MCF 10A (cell line): ENCODE measurements around the gene USF1. TPM values are rescaled to one million over a fixed set of nuclear protein-coding genes. Genes with fewer than 3 reads are reported as not detected.

ENCODE experiments used
- Bru-seq: library from RNA; stranded (reverse); fragments of 400-500 nt; gene quantifications from one replicate; lab custom pipeline; 2021; lab: Mats Ljungman, UMichigan
- BruChase-seq, 2 experiments: library from RNA; stranded (reverse); fragments of 400-500 nt; gene quantifications; one replicate each; lab custom pipeline; 2021; lab: Mats Ljungman, UMichigan
- BruUV-seq: library from RNA; stranded (reverse); fragments of 400-500 nt; replicated peaks from 2 replicates; lab custom pipeline; 2021; lab: Mats Ljungman, UMichigan
- CTCF ChIA-PET: fragments of 300-600 bp; sonication (Branson Sonifier 250); formaldehyde crosslinking; extraction: SDS; loops from one replicate; lab custom pipeline; 2021; ENCODE audit warnings: antibody characterized with exemption, inconsistent platforms; lab: Yijun Ruan, JAX
- POLR2A ChIA-PET: fragments of 300-600, 350-650 bp; sonication (Branson Sonifier 250); formaldehyde crosslinking; extraction: SDS; loops from one replicate; lab custom pipeline; 2020; ENCODE audit warnings: antibody characterized with exemption, inconsistent platforms; lab: Yijun Ruan, JAX
- DNase-seq: peaks from one replicate; pipeline ENCODE4 v3.0.0-alpha.2; 2018; ENCODE audit not compliant: unreplicated experiment
- H3K27ac Mint-ChIP-seq: one replicate; pipeline ENCODE4 v1.8.0; 2022; ENCODE audit warnings: mild to moderate bottlenecking, low read depth, mixed read lengths; ENCODE audit not compliant: unreplicated experiment
- H3K27me3 Mint-ChIP-seq: one replicate; pipeline ENCODE4 v1.8.0; 2022; ENCODE audit warnings: mixed read lengths; ENCODE audit not compliant: insufficient read depth, unreplicated experiment
- H3K36me3 Mint-ChIP-seq: one replicate; pipeline ENCODE4 v1.8.0; 2022; ENCODE audit warnings: mild to moderate bottlenecking, moderate library complexity, mixed read lengths; ENCODE audit not compliant: insufficient read depth, unreplicated experiment
- H3K4me1 Mint-ChIP-seq: one replicate; pipeline ENCODE4 v1.8.0; 2022; ENCODE audit warnings: mixed read lengths; ENCODE audit not compliant: insufficient read depth, unreplicated experiment
- H3K4me3 Mint-ChIP-seq: one replicate; pipeline ENCODE4 v1.8.0; 2022; ENCODE audit warnings: mild to moderate bottlenecking, moderate library complexity, mixed read lengths; ENCODE audit not compliant: unreplicated experiment
- H3K9me3 Mint-ChIP-seq: one replicate; pipeline ENCODE4 v1.8.0; 2022; ENCODE audit warnings: mixed read lengths; ENCODE audit not compliant: unreplicated experiment
- intact Hi-C: fragments of 100-400 bp; cut with micrococcal nuclease; formaldehyde crosslinking; loops from 2 replicates; pipeline ENCODE4 v1.14.1; 2022
- long read RNA-seq: library from polyadenylated mRNA; stranded (forward); transcript quantifications from one replicate; pipeline ENCODE4 v2.0.0, GENCODE V29; 2022
- total RNA-seq: library from RNA; stranded (reverse); gene quantifications from 2 replicates; pipeline ENCODE4 v1.2.3, GENCODE V29; 2022
- TF ChIP-seq, protein P1 (sequence below): fragments of 200-600 bp; IDR thresholded peaks from one replicate; pipeline ENCODE4 v1.8.0; 2022; ENCODE audit warnings: antibody characterized with exemption, mild to moderate bottlenecking; ENCODE audit not compliant: unreplicated experiment

Gene USF1
- 48.8 and 52.8 TPM in 2 replicates for total RNA-seq
- percentile 71 among the genes with signal in this experiment for Bru-seq, nascent RNA
- percentile 89 among the genes with signal in this experiment for BruChase-seq, experiment 1, labeled RNA remaining after a 6-hour chase
- percentile 86 among the genes with signal in this experiment for BruChase-seq, experiment 2, labeled RNA remaining after a 2-hour chase
- long read RNA-seq, transcript USF1-203 (11 exons, 1,807 nt) = major isoform, 6 of 11 reads
- long read RNA-seq, partial matches to known transcripts = 1 of 11 reads
- long read RNA-seq, other reads (novel, unspliced or antisense) = 2 of 11 reads

GRCh38 chr1:161045736-161046604 lies at the start of gene USF1:
Gene USF1, minus strand, starts transcription at chr1:161045977. Its CDS starts 2,702 bp downstream, at chr1:161043275.
- POLR2A ChIA-PET = interaction anchor here (0.6 to 7.3 kb wide), 42 partner anchors 9 to 704 kb away, joined by 3 to 371 read pairs (median 7); partner anchors contain the start of genes DEDD, F11R, KLHDC9 and NDUFS2
- DNase-seq = peak; percentile 99
- H3K36me3 Mint-ChIP-seq = peaks cover 10% of the 10 kb centered on the region
- H3K4me3 Mint-ChIP-seq = peak within 1 kb of the TSS; percentile 93
- TF ChIP-seq, protein P1, sequence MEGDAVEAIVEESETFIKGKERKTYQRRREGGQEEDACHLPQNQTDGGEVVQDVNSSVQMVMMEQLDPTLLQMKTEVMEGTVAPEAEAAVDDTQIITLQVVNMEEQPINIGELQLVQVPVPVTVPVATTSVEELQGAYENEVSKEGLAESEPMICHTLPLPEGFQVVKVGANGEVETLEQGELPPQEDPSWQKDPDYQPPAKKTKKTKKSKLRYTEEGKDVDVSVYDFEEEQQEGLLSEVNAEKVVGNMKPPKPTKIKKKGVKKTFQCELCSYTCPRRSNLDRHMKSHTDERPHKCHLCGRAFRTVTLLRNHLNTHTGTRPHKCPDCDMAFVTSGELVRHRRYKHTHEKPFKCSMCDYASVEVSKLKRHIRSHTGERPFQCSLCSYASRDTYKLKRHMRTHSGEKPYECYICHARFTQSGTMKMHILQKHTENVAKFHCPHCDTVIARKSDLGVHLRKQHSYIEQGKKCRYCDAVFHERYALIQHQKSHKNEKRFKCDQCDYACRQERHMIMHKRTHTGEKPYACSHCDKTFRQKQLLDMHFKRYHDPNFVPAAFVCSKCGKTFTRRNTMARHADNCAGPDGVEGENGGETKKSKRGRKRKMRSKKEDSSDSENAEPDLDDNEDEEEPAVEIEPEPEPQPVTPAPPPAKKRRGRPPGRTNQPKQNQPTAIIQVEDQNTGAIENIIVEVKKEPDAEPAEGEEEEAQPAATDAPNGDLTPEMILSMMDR = no peak
- peaks cover 10% of the 10 kb centered on the region for H3K9me3 Mint-ChIP-seq
- no peaks in the 10 kb centered on the region for H3K27me3 Mint-ChIP-seq
- intact Hi-C loops = loop anchor here (1.0 to 10.0 kb wide), 3 partner anchors 51 to 89 kb away; partner anchors contain the start of gene DEDD
- H3K4me1 Mint-ChIP-seq = peaks cover 18% of the 10 kb centered on the region
- peak within 1 kb of the TSS; percentile 99 for H3K27ac Mint-ChIP-seq
- CTCF ChIA-PET = interaction anchor here (0.5 to 5.0 kb wide), 27 partner anchors 8 to 1561 kb away, joined by 3 to 58 read pairs (median 4); partner anchors contain the start of genes F11R, KLHDC9, NIT1 and PFDN2
- BruUV-seq = TSS peak; percentile 89

DNA sequence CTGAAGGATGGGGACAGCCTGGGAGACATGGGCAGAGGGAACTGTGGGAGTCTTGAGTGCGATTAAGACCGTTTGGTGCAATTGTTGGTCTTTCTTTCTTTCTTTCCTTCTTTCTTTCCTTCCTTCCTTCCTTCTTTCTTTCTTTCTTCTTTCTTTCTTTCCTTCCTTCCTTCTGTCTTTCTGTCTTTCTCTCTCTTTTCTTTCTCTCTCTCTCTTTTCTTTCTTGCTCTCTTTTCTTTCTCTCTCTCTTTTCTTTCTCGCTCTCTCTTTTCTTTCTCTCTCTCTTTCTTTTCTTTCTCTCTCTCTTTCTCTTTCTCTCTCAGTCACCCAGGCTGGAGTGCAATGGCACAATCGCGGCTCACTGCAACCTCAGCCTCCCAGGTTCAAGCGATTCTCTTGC lies 49.5 kb upstream of the USF1 start:
- no TSS peak for BruUV-seq
- CTCF ChIA-PET = interaction anchor here (1.4 to 10.3 kb wide), 5 partner anchors 8 to 77 kb away, joined by 4 to 331 read pairs (median 58); partner anchors contain the start of genes ARHGAP30, NECTIN4 and USF1

DNA sequence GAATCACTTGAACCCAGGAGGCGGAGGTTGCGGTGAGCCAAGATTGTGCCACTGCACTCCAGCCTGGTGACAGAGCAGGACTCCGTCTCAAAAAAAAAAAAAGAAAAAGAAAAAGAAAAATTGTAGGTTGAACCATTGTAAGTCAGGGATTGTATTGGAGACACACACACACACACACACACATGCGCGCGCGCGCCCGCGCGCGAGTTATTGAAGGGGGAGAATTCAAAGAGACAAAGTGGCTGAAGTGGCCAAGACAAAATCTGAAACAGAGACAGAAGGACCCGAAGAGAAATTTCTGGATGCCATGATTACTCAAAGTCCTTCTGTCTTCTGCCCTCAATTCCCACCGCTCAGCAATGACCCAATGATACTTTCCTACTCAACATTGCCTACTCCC lies 48.7 kb upstream of the USF1 start:
- no peak for DNase-seq
- Mint-ChIP-seq H3K9me3 (no peaks in the 10 kb centered on the region), H3K4me1 (peaks cover 49% of the 10 kb centered on the region), H3K27ac (no peak overlapping the region), H3K4me3 (no peak overlapping the region), H3K36me3 (peaks cover 16% of the 10 kb centered on the region), H3K27me3 (no peaks in the 10 kb centered on the region)
- ChIA-PET CTCF (interaction anchor here (0.7 to 10.3 kb wide), 6 partner anchors 8 to 142 kb away, joined by 3 to 331 read pairs (median 32); partner anchors contain the start of genes ARHGAP30, NECTIN4 and USF1), POLR2A (interaction anchor here (1.2 to 1.8 kb wide), 2 partner anchors 20 to 74 kb away, joined by 3 to 9 read pairs; partner anchors contain the start of gene F11R)
- BruUV-seq = no TSS peak
- TF ChIP-seq, protein P1 = no peak
- intact Hi-C loops = no loop called here

More for the DNA sequence above, 49.5 kb upstream of the USF1 start:
- Mint-ChIP-seq H3K27me3 (no peaks in the 10 kb centered on the region), H3K36me3 (peaks cover 23% of the 10 kb centered on the region), H3K4me3 (no peak overlapping the region), H3K9me3 (no peaks in the 10 kb centered on the region), H3K4me1 (peaks cover 49% of the 10 kb centered on the region), H3K27ac (no peak overlapping the region)
- TF ChIP-seq, protein P1 = no peak
- intact Hi-C loops = loop anchor here (5.0 kb wide), 1 partner anchor 258 kb away; no protein-coding TSS in a partner anchor
- no peak for DNase-seq
- POLR2A ChIA-PET = interaction anchor here (0.6 to 6.7 kb wide), 8 partner anchors 10 to 85 kb away, joined by 3 to 91 read pairs (median 9); partner anchors contain the start of genes F11R, NIT1, PFDN2 and USF1
